Measurements from ENCODE around the gene BHLHE23.
"Not testable (repeated sequence)": the region's sequence is repeated elsewhere in the genome, so short reads cannot be mapped to it uniquely, and the experiment has no call there.

BHLHE23 gene

GRCh38 chr20:63043348-63044203 is 36.8 kb upstream of the BHLHE23 start:
- in situ Hi-C loops (cut with MboI; ENCODE audit: low sequenced_read_pairs), result no loop called here

- in situ Hi-C loops (cut with MboI; ENCODE audit: low sequenced_read_pairs), result no loop called here
Measured at GRCh38 chr20:63042448-63043071, 35.8 kb upstream of the BHLHE23 start.

- in situ Hi-C loops (cut with MboI; ENCODE audit: low sequenced_read_pairs), result no loop called here
Measured at GRCh38 chr20:63041776-63042175, 35.0 kb upstream of the BHLHE23 start.

- in situ Hi-C loops (cut with MboI; ENCODE audit: low sequenced_read_pairs), result no loop called here
Measured at GRCh38 chr20:63037669-63038268, 31.0 kb upstream of the BHLHE23 start.

GRCh38 chr20:63036291-63036690 is 29.5 kb upstream of the BHLHE23 start:
- in situ Hi-C loops (cut with MboI; ENCODE audit: low sequenced_read_pairs), result no loop called here

- in situ Hi-C loops (cut with MboI; ENCODE audit: low sequenced_read_pairs), result no loop called here
Measured at GRCh38 chr20:63035603-63036185, 28.9 kb upstream of the BHLHE23 start.

GRCh38 chr20:63034710-63035602 is 28.2 kb upstream of the BHLHE23 start:
- in situ Hi-C loops (cut with MboI; ENCODE audit: low sequenced_read_pairs), result not testable (repeated sequence)

- in situ Hi-C loops (cut with MboI; ENCODE audit: low sequenced_read_pairs), result no loop called here
Measured at GRCh38 chr20:63033794-63034709, 27.3 kb upstream of the BHLHE23 start.

GRCh38 chr20:63032861-63033793 is 26.4 kb upstream of the BHLHE23 start:
- in situ Hi-C loops (cut with MboI; ENCODE audit: low sequenced_read_pairs), result no loop called here

- in situ Hi-C loops (cut with MboI; ENCODE audit: low sequenced_read_pairs), result no loop called here
Measured at GRCh38 chr20:63032026-63032800, 25.4 kb upstream of the BHLHE23 start.

GRCh38 chr20:63031251-63032014 is 24.7 kb upstream of the BHLHE23 start:
- in situ Hi-C loops (cut with MboI; ENCODE audit: low sequenced_read_pairs), result no loop called here

GRCh38 chr20:63029358-63030121 is 22.8 kb upstream of the BHLHE23 start:
- in situ Hi-C loops (cut with MboI; ENCODE audit: low sequenced_read_pairs), result no loop called here

- in situ Hi-C loops (cut with MboI; ENCODE audit: low sequenced_read_pairs), result no loop called here
Measured at GRCh38 chr20:63028461-63028921, 21.7 kb upstream of the BHLHE23 start.

- in situ Hi-C loops (cut with MboI; ENCODE audit: low sequenced_read_pairs), result no loop called here
Measured at GRCh38 chr20:63027922-63028389, 21.2 kb upstream of the BHLHE23 start.

GRCh38 chr20:63027221-63027921 is 20.6 kb upstream of the BHLHE23 start:
- in situ Hi-C loops (cut with MboI; ENCODE audit: low sequenced_read_pairs), result no loop called here

Data from HL-60/S4 treated with retinoic acid at 250 ng/mL for 4 days and 3 days (cell line).